Endothelial cell of hepatic sinusoid (primary cell): Measurements from ENCODE around the gene SHISA6.

Experiments
- in situ Hi-C: cut with HindIII; loops from 2 replicates; pipeline ENCODE4 v1.10.0; 2017; ENCODE audit warnings: low sequenced_read_pairs

SHISA6 gene

DNA sequence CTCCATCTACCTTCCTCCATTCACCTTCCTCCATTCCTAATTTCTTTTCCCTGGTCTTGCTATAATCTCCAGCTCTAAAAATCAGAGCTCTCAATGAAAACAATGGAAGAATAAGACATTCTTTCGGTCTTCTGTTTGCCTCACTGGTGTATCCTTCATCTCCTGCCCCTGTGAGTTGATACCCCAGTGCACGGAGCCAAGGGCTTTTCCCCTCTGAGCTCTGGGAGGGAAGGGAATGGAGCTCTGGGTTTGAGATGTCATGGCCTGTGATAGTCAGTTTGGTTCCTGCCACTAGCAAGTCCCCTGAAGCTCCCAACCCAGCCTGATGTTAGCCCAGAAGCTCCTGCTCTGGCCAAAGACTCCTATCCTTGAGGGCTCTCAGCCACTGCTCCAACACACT, 320.7 kb downstream of the SHISA6 start:
- in situ Hi-C loops: no loop called here

DNA sequence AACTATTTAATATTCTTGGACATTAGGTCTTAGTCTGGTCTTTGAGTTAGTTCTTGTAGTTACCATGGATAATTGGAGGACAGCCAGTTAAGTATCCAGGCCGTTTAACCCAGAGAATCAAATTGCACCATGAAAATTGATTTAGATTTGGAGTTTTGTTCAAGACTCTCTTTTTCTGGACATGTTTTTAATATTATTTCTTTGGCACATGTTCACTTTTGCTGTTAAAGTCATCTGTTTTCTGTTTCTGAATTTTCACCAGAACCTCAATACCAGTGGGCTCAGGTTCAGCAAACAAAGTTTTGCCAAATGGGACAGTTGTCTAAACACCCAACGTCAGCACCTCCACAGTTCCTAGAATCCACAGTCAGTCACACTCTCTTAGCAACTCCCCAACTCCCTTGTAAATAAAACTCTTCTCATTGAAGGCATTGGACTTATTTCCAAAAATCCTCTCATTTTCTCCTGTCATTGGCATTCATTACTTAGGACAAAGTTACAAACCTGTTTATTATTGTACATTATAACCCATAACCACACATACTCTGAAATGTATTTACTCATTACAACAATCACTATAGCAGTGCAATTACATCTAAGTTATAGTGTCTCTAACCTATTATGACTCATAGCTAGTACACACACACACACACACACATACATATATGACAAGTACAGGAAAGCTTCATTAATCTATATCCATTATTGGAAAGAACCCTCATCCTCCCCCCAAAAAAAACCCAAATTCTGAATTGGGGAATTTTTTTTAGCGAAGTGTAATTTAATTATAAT, 323.8 kb downstream of the SHISA6 start:
- in situ Hi-C loops: no loop called here

DNA sequence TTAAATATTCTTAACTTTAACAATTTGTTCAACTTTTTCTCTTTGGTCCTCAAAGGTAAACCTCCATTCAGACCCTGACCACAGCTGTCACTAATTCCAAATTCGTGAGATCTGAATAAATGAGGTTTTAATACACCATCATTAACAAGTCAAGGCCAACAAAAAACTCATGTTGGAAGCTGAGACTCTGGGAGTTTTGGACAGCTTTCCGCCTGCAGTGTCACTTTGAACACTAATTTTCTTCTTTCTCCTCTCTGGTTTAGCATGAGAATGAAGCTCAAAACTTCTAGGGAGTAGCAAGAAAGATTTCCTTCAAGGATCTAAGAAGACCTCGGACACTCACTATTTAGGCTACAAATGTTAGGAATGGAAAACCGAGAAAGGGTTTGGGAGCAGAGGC, 324.6 kb downstream of the SHISA6 start:
- in situ Hi-C loops: no loop called here

DNA sequence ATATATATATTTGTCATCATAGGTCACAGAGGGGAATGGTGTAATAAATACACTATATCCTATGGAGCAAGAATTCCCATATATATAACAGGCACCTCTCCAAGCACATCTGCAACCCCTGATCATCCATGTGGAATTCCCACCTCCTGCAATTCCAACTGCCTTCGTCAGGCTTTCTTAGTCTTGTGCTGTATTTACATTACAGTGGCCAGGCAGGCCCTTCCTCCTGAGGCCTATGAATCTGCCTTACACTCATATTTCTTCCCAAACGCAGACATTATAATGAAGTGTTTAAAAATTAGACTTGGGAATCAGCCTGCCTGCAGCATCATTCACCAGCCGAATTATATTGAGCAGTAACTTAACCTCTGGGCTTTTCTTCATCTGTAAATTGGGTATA, 338.0 kb downstream of the SHISA6 start:
- in situ Hi-C loops: no loop called here

DNA sequence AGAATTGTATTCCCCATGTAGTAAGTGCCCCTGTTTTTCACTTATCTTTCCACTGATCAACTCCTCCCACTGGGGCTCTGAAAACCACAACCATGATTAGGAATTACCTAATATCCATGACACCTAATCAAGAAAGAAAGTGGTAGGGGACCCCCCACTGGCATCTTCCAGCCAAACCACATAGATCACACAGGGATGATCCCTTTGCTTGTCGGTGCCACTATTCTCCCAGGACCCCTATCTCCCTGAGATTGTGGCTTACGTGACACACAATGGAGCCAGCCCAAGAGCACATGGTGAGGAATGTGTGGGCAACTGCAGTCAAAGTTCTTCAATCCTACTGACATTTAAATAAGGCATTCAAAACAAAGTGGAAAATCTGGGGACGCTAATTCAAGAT, 339.7 kb downstream of the SHISA6 start:
- in situ Hi-C loops: no loop called here

DNA sequence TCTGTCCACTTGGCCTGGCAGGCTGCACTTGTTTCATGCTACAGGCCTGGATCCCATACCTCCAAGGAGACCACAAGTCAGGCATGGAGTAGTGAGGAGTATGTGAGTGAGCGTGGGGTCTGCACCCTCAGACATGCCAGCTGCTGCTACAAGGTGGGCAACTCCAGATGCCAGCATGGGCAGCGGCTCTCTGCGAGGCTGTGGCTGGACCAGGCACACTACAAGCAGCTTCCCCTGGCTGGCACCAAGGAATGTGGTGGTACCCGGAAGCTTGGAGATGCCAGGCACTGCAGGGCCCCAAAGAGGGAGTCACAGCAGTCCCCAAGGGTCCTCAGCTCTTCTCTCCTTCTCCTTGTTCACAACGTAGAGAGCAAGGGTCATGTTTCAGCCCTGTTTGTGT, 341.2 kb downstream of the SHISA6 start:
- in situ Hi-C loops: no loop called here

DNA sequence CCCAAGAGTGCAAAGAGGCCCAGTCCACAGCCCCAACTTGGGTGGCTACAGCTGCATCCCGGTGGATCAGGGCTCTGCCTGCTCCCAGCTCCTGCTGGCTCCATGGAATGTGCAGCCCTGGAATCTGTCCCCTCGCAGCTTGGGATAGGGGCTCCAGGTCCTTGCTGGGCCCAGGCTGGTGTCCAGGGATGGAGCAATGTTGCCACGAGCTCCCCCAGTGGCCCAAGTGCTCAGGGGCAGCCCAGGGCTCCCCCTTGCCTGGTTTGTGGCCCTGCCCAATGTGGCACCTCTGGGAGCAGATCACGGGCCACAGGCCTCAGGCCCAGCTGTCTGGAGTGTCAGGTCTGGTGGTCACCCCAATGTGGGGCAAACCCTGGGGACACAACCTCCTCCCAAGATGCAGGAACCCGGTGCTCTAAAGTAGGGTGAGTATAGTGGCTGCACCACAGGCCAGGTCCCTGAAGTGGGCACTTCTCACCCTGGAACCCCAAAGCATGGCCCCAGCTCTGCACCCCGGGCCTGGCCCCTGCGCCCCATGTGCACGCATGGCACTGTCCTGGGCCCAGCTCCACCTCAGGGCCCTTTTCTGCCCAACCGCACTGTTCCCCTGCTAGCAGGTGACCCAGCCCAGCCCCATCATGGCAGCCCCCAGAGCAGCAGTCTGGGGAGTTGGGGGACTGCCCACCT, 342.4 kb downstream of the SHISA6 start:
- in situ Hi-C loops: no loop called here

DNA sequence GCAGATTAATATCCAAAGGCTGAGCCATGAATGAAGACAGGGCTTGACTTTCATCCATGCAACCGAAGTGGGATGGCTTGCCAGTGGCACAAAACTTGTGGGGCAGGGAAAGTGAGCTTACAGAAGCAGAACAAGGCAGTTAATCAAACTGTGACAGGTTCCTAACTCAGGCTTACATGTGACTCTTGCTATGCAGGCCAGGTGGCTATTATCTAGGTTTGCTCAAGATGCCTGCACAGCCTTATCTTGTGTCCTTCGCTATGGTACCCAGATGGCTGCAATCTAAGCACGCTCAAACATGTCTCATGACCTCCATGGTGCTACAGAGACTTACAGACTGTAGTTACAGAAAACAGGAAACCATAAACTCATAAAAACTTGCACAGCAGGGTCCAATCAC, 348.7 kb downstream of the SHISA6 start:
- in situ Hi-C loops: no loop called here

DNA sequence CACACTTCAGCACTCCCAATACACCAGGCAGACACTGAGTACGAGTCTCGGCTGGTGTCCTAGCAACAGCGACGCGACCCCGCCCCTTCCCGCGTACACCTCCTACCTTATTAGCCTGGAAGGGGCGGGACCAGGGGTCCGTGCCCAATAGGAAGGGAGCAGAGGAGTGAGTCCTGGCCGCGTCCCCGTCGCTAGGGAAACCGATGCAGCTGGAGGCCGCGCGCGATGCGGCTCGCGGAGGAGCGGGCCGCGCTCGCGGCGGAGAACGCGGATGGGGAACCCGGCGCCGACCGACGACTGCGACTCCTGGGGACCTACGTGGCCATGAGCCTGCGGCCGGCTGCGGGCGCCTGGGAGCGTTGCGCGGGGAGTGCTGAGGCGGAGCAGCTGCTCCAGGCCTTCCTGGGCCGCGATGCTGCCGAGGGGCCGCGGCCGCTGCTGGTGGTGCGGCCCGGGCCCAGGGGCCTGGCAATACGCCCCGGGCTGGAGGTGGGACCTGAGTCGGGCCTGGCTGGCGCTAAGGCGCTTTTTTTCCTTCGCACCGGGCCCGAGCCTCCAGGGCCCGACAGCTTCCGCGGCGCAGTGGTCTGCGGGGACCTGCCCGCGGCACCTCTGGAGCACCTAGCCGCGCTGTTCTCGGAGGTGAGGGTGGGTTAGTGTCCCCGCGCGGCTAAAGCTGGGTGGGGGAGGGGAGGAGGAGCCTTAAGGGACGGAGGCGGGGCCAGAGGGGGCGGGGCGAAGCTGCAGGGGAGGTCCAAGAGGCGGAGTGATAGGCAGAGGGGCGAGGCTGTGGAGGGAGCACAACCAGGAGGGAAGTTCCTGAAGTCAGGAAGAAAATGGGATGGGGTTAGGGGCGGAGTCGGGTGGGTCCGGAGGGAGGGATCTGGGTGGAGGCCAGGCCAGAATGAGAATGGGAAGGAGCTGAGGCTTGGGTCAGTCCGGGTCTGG, 357.5 kb downstream of the SHISA6 start, which contains the start of gene DNAH9:
DNAH9 (plus strand) TSS at position 197 of the 948 bp plus-strand sequence; CDS start at position 226, 29 bp downstream.
- in situ Hi-C loops: no loop called here

DNA sequence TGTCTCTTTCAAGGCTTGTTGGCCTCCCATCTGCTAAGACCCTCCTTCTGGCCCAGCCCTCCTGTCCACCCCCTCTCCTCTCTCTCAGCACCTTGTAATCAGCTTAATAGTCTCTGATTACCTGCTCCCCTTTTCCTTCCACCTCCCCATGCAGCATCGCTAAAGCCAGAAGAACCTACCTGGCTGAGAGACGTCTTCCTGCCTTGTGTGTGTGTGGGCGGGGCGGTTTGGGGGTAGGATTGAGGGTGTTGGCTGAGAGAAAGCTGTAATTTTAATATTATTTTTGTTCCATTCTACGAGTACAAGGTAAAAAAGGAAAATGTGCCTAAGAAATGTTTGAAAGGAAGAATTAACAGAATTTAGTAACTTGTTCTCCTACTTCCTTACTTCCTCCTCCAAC, 360.6 kb downstream of the SHISA6 start:
- in situ Hi-C loops: loop anchor here (10.0 kb wide), 1 partner anchor 327 kb away; no protein-coding TSS in a partner anchor

DNA sequence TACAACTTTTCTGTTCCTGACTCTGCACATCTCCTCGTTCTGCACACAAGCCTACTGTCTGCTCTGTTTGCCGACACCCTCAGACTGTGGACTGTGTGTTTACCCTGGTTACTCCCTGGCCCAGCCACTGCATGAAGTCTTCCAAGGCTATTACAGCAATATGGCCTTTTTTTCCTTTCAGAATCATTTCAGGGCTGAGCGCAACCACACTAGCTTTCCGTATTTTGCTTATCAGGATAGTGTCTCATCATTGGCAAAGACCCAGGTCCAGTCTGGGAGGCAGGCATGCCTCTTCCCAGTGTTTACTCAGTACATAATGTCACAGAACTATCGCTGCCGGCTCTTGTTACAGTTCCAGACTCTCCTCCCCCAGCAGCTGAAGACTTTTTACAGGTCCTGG, 367.4 kb downstream of the SHISA6 start:
- in situ Hi-C loops: loop anchor here (10.0 kb wide), 1 partner anchor 334 kb away; no protein-coding TSS in a partner anchor

DNA sequence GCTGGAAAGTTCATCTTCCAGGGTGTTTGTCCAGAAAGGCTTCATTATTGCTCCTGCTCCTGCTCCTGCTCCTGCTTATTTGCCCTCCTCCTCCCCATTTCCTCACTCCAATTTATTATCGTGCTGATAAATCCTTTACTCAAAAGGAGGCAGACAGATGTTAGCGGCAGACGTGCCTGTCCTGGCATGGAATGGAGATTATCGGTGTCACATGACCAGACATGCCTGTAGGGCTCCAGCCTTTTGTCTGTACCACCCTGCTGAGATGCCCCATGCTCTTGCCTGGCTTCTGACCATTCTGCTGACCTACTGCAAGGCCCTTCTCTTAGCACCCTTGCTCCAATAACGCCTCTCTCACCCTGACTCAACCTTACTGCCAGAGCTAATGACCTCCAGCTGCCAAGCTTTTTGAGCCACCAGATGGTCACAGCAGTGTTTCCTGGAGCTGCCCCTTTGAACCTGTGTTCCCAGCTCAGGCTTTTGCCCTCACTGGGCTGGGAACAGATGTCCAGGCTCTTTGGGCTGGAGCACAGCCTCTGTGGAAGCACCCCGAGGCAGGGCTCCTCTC, 370.1 kb downstream of the SHISA6 start:
- in situ Hi-C loops: no loop called here

DNA sequence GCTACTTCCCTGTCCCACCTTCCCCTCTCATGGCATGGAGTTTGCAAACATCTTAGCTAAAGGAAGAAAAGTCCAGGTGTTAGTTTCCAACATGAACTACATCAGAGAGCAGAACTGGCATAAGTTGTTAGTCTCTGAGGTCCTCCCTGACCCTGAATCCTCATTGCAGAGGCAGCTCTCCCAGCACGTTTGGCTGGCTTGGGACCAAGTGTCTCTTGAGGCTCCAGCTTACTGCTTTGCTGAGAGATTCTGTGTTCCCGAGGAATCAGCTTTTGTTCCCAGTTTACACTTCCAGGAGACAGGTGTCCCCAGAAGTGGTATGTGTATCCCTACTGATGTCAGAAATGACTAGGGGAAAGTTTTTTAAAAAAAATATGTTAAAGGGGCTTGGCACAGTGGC, 371.9 kb downstream of the SHISA6 start:
- in situ Hi-C loops: no loop called here
